Neural cell (in vitro differentiated cells): Measurements from ENCODE around the gene IMMP2L. TPM values are rescaled to one million over a fixed set of nuclear protein-coding genes. Genes with fewer than 3 reads are reported as not detected.
"Not testable (repeated sequence)": the region's sequence is repeated elsewhere in the genome, so short reads cannot be mapped to it uniquely, and the experiment has no call there.

Experiments
- H2AFZ ChIP-seq: fragments of 200-600, 300-800 bp; sonication (generic), shearing (Covaris generic); 2 replicates; pipeline ENCODE4 v1.6.0; 2014; ENCODE audit warnings: low read depth, mild to moderate bottlenecking, antibody characterized with exemption, low read length, moderate library complexity
- H3F3A ChIP-seq: fragments of 200-600 bp; shearing (Covaris generic); 2 replicates; pipeline ENCODE4 v1.6.1; 2016; ENCODE audit warnings: mild to moderate bottlenecking, moderate library complexity, mixed read lengths, antibody characterized with exemption, low read length; ENCODE audit not compliant: insufficient read depth, poor library complexity, severe bottlenecking
- H3K27ac ChIP-seq: fragments of 200-600, 300-800 bp; sonication (generic), shearing (Covaris generic); 2 replicates; pipeline ENCODE4 v1.5.1; 2014; ENCODE audit warnings: mild to moderate bottlenecking, low read length, moderate library complexity
- H3K27me3 ChIP-seq: fragments of 300-800, 200-600 bp; sonication (generic), shearing (Covaris generic); 2 replicates; pipeline ENCODE4 v1.6.0; 2014; ENCODE audit warnings: mild to moderate bottlenecking, low read depth, low read length, moderate library complexity; ENCODE audit not compliant: insufficient read depth
- H3K36me3 ChIP-seq: fragments of 300-800, 200-600 bp; sonication (generic), shearing (Covaris generic); 2 replicates; pipeline ENCODE4 v1.5.1; 2014; ENCODE audit warnings: mild to moderate bottlenecking, antibody characterized with exemption, low read length, moderate library complexity; ENCODE audit not compliant: insufficient read depth
- H3K4me2 ChIP-seq: fragments of 300-800, 200-600 bp; sonication (generic), shearing (Covaris generic); 2 replicates; pipeline ENCODE4 v1.6.0; 2014; ENCODE audit warnings: mild to moderate bottlenecking, low read length
- H3K4me3 ChIP-seq: fragments of 300-800, 200-600 bp; sonication (generic), shearing (Covaris generic); 2 replicates; pipeline ENCODE4 v1.5.1; 2014; ENCODE audit warnings: mild to moderate bottlenecking, low read length, moderate library complexity
- H3K79me2 ChIP-seq: fragments of 200-600 bp; shearing (Covaris generic); replicated peaks from 2 replicates; pipeline ENCODE4 v1.6.0; 2014; ENCODE audit warnings: mild to moderate bottlenecking, low read length, moderate library complexity; ENCODE audit not compliant: insufficient read depth
- H3K9ac ChIP-seq: fragments of 300-800, 200-600 bp; sonication (generic), shearing (Covaris generic); 2 replicates; pipeline ENCODE4 v1.6.1; 2016; ENCODE audit warnings: mild to moderate bottlenecking, low read length, mixed read lengths
- H3K9me2 ChIP-seq: fragments of 200-600 bp; shearing (Covaris generic); 2 replicates; pipeline ENCODE4 v1.6.1; 2016; ENCODE audit warnings: mild to moderate bottlenecking, low read length, mixed read lengths; ENCODE audit not compliant: insufficient read depth
- H3K9me3 ChIP-seq: fragments of 200-600, 300-800 bp; sonication (generic), shearing (Covaris generic); 2 replicates; pipeline ENCODE4 v1.6.1; 2016; ENCODE audit warnings: mild to moderate bottlenecking, mixed run types, low read length, moderate library complexity, mixed read lengths
- H4K20me1 ChIP-seq: fragments of 200-600 bp; shearing (Covaris generic); 2 replicates; pipeline ENCODE4 v1.6.1; 2016; ENCODE audit warnings: mild to moderate bottlenecking, mixed run types; ENCODE audit not compliant: insufficient read depth
- EP300 ChIP-seq: fragments of 450-650 bp; conservative IDR thresholded peaks from 2 replicates; pipeline ENCODE4 v1.6.1; 2014; ENCODE audit warnings: antibody characterized with exemption, mild to moderate bottlenecking, moderate library complexity; ENCODE audit not compliant: poor library complexity, severe bottlenecking
- EZH2 ChIP-seq: fragments of 200-600, 300-800 bp; shearing (Covaris generic), sonication (generic); IDR thresholded peaks from 2 replicates; pipeline ENCODE4 v1.6.1; 2014; ENCODE audit warnings: antibody characterized with exemption, low read length, borderline replicate concordance, mild to moderate bottlenecking; ENCODE audit not compliant: insufficient read depth, poor library complexity, severe bottlenecking
- MXI1 ChIP-seq: fragments of 450-650 bp; conservative IDR thresholded peaks from 2 replicates; pipeline ENCODE4 v1.6.1; 2014; ENCODE audit warnings: antibody characterized with exemption, mild to moderate bottlenecking; ENCODE audit not compliant: poor library complexity, severe bottlenecking
- POLR2AphosphoS5 ChIP-seq: IDR thresholded peaks from 2 replicates; pipeline ENCODE4 v1.6.1; 2012
- RAD21 ChIP-seq: fragments of 450-650 bp; conservative IDR thresholded peaks from 2 replicates; pipeline ENCODE4 v1.6.1; 2014; ENCODE audit warnings: antibody characterized with exemption, mild to moderate bottlenecking, moderate library complexity
- REST ChIP-seq: IDR thresholded peaks from 2 replicates; pipeline ENCODE4 v1.6.1; 2012; ENCODE audit warnings: borderline replicate concordance
- SMC3 ChIP-seq: fragments of 450-650 bp; conservative IDR thresholded peaks from 2 replicates; pipeline ENCODE4 v1.6.1; 2014; ENCODE audit warnings: antibody characterized with exemption, mild to moderate bottlenecking, moderate library complexity; ENCODE audit not compliant: poor library complexity
- TAF1 ChIP-seq: IDR thresholded peaks from 2 replicates; pipeline ENCODE4 v1.6.1; 2012; ENCODE audit warnings: low read depth
- polyA plus RNA-seq: library from polyadenylated mRNA; depleted of rRNA; stranded (reverse); fragments of >200 nt; gene quantifications from 2 replicates; pipeline ENCODE4 v1.2.3, GENCODE V29; 2014
- TF ChIP-seq, protein P1 (sequence below): fragments of 450-650 bp; IDR thresholded peaks from 2 replicates; pipeline ENCODE4 v1.5.1; 2014; ENCODE audit warnings: antibody characterized with exemption, mild to moderate bottlenecking, moderate library complexity; ENCODE audit not compliant: poor library complexity, severe bottlenecking

The IMMP2L gene
- polyA plus RNA-seq, 1 donor from 2014 or later: 9.7 TPM

- H3K9me2 ChIP-seq: no peaks in the 10 kb centered on the region
- no peaks in the 10 kb centered on the region for H4K20me1 ChIP-seq
- H3K36me3 ChIP-seq: no peaks in the 10 kb centered on the region
- H3K9ac ChIP-seq: no peak overlapping the region
- no peaks in the 10 kb centered on the region for H3F3A ChIP-seq
- no peak overlapping the region for H3K27ac ChIP-seq
- no peak overlapping the region for H3K4me2 ChIP-seq
- no peaks in the 10 kb centered on the region for H3K9me3 ChIP-seq
- no peak overlapping the region for H2AFZ ChIP-seq
- H3K79me2 ChIP-seq: no peaks in the 10 kb centered on the region
- H3K4me3 ChIP-seq: no peak overlapping the region
- no peaks in the 10 kb centered on the region for H3K27me3 ChIP-seq
- TF ChIP-seq, protein P1, sequence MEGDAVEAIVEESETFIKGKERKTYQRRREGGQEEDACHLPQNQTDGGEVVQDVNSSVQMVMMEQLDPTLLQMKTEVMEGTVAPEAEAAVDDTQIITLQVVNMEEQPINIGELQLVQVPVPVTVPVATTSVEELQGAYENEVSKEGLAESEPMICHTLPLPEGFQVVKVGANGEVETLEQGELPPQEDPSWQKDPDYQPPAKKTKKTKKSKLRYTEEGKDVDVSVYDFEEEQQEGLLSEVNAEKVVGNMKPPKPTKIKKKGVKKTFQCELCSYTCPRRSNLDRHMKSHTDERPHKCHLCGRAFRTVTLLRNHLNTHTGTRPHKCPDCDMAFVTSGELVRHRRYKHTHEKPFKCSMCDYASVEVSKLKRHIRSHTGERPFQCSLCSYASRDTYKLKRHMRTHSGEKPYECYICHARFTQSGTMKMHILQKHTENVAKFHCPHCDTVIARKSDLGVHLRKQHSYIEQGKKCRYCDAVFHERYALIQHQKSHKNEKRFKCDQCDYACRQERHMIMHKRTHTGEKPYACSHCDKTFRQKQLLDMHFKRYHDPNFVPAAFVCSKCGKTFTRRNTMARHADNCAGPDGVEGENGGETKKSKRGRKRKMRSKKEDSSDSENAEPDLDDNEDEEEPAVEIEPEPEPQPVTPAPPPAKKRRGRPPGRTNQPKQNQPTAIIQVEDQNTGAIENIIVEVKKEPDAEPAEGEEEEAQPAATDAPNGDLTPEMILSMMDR: no peak
- no peak for TF ChIP-seq POLR2AphosphoS5
- no peak for TF ChIP-seq EZH2
- TF ChIP-seq REST: no peak
- no peak for TF ChIP-seq MXI1
- no peak for TF ChIP-seq RAD21
- no peak for TF ChIP-seq EP300
- no peak for TF ChIP-seq SMC3
- no peak for TF ChIP-seq TAF1
Measured at GRCh38 chr7:111509288-111509687, 53.0 kb downstream of the IMMP2L start.

DNA sequence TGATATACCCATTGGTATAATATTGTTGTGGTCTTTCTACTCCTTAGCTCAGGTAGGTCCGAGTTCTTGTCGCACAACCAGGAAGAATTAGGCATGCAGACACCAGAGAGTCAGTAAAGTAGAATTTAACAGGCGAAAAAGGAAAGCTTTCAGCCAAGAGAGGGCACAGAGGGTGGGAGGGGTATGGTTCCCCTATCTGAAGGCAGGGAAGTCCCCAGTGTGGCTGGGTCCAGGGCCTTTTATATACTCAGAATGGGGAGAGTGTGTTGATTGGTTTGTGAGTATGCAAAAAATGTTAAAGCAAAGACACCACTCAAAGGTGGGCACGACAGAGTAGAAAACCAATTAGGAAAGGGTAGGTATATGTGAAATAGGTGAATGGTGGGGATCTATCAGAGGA lies 53.9 kb downstream of the IMMP2L start:
- Histone ChIP-seq H3K36me3 (no peaks in the 10 kb centered on the region), H3K27ac (no peak overlapping the region), H4K20me1 (no peaks in the 10 kb centered on the region), H3K9me2 (no peaks in the 10 kb centered on the region), H3F3A (no peaks in the 10 kb centered on the region), H3K27me3 (no peaks in the 10 kb centered on the region), H3K4me2 (no peak overlapping the region), H3K9me3 (no peaks in the 10 kb centered on the region), H3K4me3 (no peak overlapping the region), H3K9ac (no peak overlapping the region), H3K79me2 (no peaks in the 10 kb centered on the region), H2AFZ (no peak overlapping the region)
- no peak for TF ChIP-seq SMC3
- no peak for TF ChIP-seq EP300
- no peak for TF ChIP-seq REST
- no peak for TF ChIP-seq TAF1
- TF ChIP-seq POLR2AphosphoS5: no peak

DNA sequence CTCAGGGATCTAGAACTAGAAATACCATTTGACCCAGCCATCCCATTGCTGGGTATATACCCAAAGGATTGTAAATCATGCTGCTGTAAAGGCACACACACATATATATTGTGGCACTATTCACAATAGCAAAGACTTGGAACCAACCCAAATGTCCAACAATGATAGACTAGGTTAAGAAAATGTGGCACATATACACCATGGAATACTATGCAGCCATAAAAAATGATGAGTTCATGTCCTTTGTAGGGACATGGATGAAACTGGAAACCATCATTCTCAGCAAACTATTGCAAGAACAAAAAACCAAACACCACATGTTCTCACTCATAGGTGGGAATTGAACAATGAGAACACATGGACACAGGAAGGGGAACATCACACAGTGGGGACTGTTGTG lies 56.9 kb downstream of the IMMP2L start:
- H3K27ac ChIP-seq, H3K4me3 ChIP-seq, H4K20me1 ChIP-seq, H3F3A ChIP-seq, H3K9me3 ChIP-seq, H3K9ac ChIP-seq, H3K36me3 ChIP-seq, H3K79me2 ChIP-seq, H3K9me2 ChIP-seq, H2AFZ ChIP-seq, H3K4me2 ChIP-seq, H3K27me3 ChIP-seq: not testable (repeated sequence)

DNA sequence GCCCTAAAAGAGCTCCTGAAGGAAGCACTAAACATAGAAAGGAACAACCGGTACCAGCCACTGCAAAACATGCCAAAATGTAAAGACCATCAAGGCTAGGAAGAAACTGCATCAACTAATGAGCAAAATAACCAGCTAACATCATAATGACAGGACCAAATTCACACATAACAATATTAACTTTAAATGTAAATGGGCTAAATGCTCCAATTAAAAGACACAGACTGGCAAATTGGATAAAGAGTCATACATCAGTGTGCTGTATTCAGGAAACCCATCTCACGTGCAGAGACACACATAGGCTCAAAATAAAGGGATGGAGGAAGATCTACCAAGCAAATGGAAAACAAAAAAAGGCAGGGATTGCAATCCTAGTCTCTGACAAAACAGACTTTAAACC lies 60.5 kb downstream of the IMMP2L start:
- H3F3A ChIP-seq, H3K9me3 ChIP-seq, H3K9me2 ChIP-seq, H3K4me2 ChIP-seq, H3K27me3 ChIP-seq, H3K36me3 ChIP-seq, H3K4me3 ChIP-seq, H3K79me2 ChIP-seq, H3K27ac ChIP-seq, H3K9ac ChIP-seq, H4K20me1 ChIP-seq, H2AFZ ChIP-seq: not testable (repeated sequence)
